Adrenal gland (tissue), 12 donors: ENCODE data around the gene INSM1. TPM values are rescaled to one million over a fixed set of nuclear protein-coding genes. Genes with fewer than 3 reads are reported as not detected.

Experiments
- DNase-seq, 7 donors: peaks; one replicate each; pipeline ENCODE4 v3.0.0-alpha.2; 2019 to 2020
- H3K27ac ChIP-seq, 5 donors: fragments of 200-600 bp; sonication (generic) in 4 of 5; 1 replicate in 3 of 5; 2 replicates in 2 of 5; pipeline versions ENCODE4 v1.5.1 to v1.8.0; 2016 to 2020; ENCODE audit warnings: mild to moderate bottlenecking in 1 of 5
- H3K27me3 ChIP-seq: fragments of 200-600 bp; 2 replicates; pipeline ENCODE4 v1.8.0; 2021
- H3K36me3 ChIP-seq, 2 donors: fragments of 200-600 bp; replicated peaks in 1 of 2; 1 replicate in 1 of 2; 2 replicates in 1 of 2; pipeline versions ENCODE4 v1.5.1 to v1.8.0; 2018 to 2022
- H3K4me1 ChIP-seq, 2 donors: fragments of 200-600 bp; replicated peaks in 1 of 2; 1 replicate in 1 of 2; 2 replicates in 1 of 2; pipeline versions ENCODE4 v1.5.1 to v1.8.0; 2018 to 2021
- H3K4me3 ChIP-seq, 4 donors: fragments of 200-600 bp; sonication (generic) in 3 of 4; one replicate each; pipeline ENCODE4 v1.5.1; 2016 to 2018
- H3K9me3 ChIP-seq, 3 donors: fragments of 200-600 bp; sonication (generic) in 1 of 3; replicated peaks in 1 of 3; 1 replicate in 2 of 3; 2 replicates in 1 of 3; pipeline versions ENCODE4 v1.5.1 to v1.8.0; 2016 to 2021
- CTCF ChIP-seq, 6 experiments: fragments of 450-650 bp in 4 of 6; fragments of 200-600 bp in 2 of 6; sonication (generic) in 1 of 6; IDR thresholded peaks; 1 replicate in 5 of 6; 2 replicates in 1 of 6; pipeline versions ENCODE4 v1.5.1 to v1.8.0; 2016 to 2021; ENCODE audit warnings: antibody characterized with exemption in 6 of 6, mild to moderate bottlenecking in 2 of 6, moderate library complexity in 1 of 6
- POLR2A ChIP-seq, 2 donors: fragments of 450-650 bp; IDR thresholded peaks; one replicate each; pipeline ENCODE4 v1.6.1; 2017; ENCODE audit warnings: antibody characterized with exemption in 2 of 2, mild to moderate bottlenecking in 2 of 2, moderate library complexity in 1 of 2
- WGBS, 4 donors: extraction: QIAGEN DNeasy Blood & Tissue Kit in 2 of 4; methylation state at CpG; one replicate each; pipeline versions ENCODE4 v1.1.5 to v1.1.7; 2013 to 2017; 5-methylcytosine and 5-hydroxymethylcytosine counted together
- intact Hi-C, 2 donors: fragments of 100-400 bp; cut with DNase I; formaldehyde crosslinking; loops; one replicate each; pipeline versions ENCODE4 v1.14.1 to v1.15.0; 2022 to 2023
- polyA plus RNA-seq, 3 donors: library from polyadenylated mRNA; stranded (reverse); fragments of 200-250 nt in 2 of 3; fragments of 350-450 nt in 1 of 3; fragmentation: Illumina TruSeq in 1 of 3; extraction: RNeasy Lipid Tissue Mini Kit (QIAGEN cat#74804) in 1 of 3; gene quantifications; one replicate each; pipeline ENCODE4 v1.2.3, GENCODE V29; 2013 to 2014
- total RNA-seq, 9 donors: library from RNA; depleted of rRNA in 4 of 9; stranded (reverse); fragments of >200 nt in 4 of 9; fragments of 120-200 nt in 1 of 9; fragmentation: NEBNext Ultra II Directional in 1 of 9; extraction: Animal tissue kit (Norgen Biotek cat#: 25700) in 1 of 9; gene quantifications; one replicate each; pipeline versions ENCODE4 v1.1.0 to v1.2.4, GENCODE V29; 2013 to 2023
- donor health status: healthy with polysubstance abuse.
- donor health status: Bipolar disorder and iron deficiency.
- donor health status: DM: yes; HTN: yes; CAD: no.
- donor health status: DM: no; HTN: no; CAD: no.
- donor health status: DM: no; HTN: no; CAD: no.
- donor health status: DM: yes; HTN: yes; CAD: no.

The INSM1 gene
- total and polyA plus RNA-seq, 12 donors, result 0.10 to 20.0 (median 7.7) TPM; not detected in 3

GRCh38 chr20:20331156-20331555, 36.7 kb upstream of the INSM1 start:
- DNase-seq, result no peak
- Histone ChIP-seq H3K27me3 (no peaks in the 10 kb centered on the region), H3K4me3 (no peak overlapping the region), H3K4me1 (no peaks in the 10 kb centered on the region), H3K9me3 (no peaks in the 10 kb centered on the region), H3K36me3 (no peaks in the 10 kb centered on the region), H3K27ac (no peak overlapping the region)
- 30 to 63% (median 43%) methylated on average over 1 of the region's 1 CpG for WGBS, 4 donors
- intact Hi-C loops, result no loop called here
- TF ChIP-seq POLR2A (IDR thresholded peaks at IDR 0.05) (no peak), CTCF (IDR thresholded peaks at IDR 0.05) (no peak)

- Histone ChIP-seq H3K27me3 (no peaks in the 10 kb centered on the region), H3K4me1 (no peaks in the 10 kb centered on the region), H3K27ac (no peak overlapping the region), H3K9me3 (no peaks in the 10 kb centered on the region), H3K36me3 (no peaks in the 10 kb centered on the region), H3K4me3 (no peak overlapping the region)
- WGBS, 4 donors, result 76 to 92% (median 82%) methylated on average over 2 of the region's 2 CpGs
- no peak for DNase-seq
- TF ChIP-seq POLR2A (IDR thresholded peaks at IDR 0.05), result no peak
- TF ChIP-seq CTCF (IDR thresholded peaks at IDR 0.05), result no peak
- intact Hi-C loops, result no loop called here
Observed at GRCh38 chr20:20331817-20332216, 36.1 kb upstream of the INSM1 start.

- intact Hi-C loops, result no loop called here
- H3K9me3 ChIP-seq, result no peaks in the 10 kb centered on the region
- no peaks in the 10 kb centered on the region for H3K36me3 ChIP-seq
- H3K27ac ChIP-seq, result no peak overlapping the region
- no peak for DNase-seq
- no peaks in the 10 kb centered on the region for H3K27me3 ChIP-seq
- no peaks in the 10 kb centered on the region for H3K4me1 ChIP-seq
- H3K4me3 ChIP-seq, result no peak overlapping the region
- no peak for TF ChIP-seq POLR2A (IDR thresholded peaks at IDR 0.05)
- TF ChIP-seq CTCF (IDR thresholded peaks at IDR 0.05), result no peak
- 57 to 72% (median 62%) methylated on average over 4 to 6 of the region's 6 CpGs for WGBS, 4 donors
Observed at GRCh38 chr20:20333866-20334265, 34.0 kb upstream of the INSM1 start.

GRCh38 chr20:20334489-20334888, 33.4 kb upstream of the INSM1 start:
- no peaks in the 10 kb centered on the region for H3K9me3 ChIP-seq
- whole genome bisulfite sequencing, 4 donors, result 37 to 57% (median 44%) methylated on average over 5 of the region's 5 CpGs
- intact Hi-C loops, result no loop called here
- no peaks in the 10 kb centered on the region for H3K36me3 ChIP-seq
- no peak for TF ChIP-seq POLR2A (IDR thresholded peaks at IDR 0.05)
- no peak for TF ChIP-seq CTCF (IDR thresholded peaks at IDR 0.05)
- H3K4me1 ChIP-seq, result no peaks in the 10 kb centered on the region
- H3K27ac ChIP-seq, result no peak overlapping the region
- no peak for DNase-seq
- no peaks in the 10 kb centered on the region for H3K27me3 ChIP-seq
- no peak overlapping the region for H3K4me3 ChIP-seq
